Endothelial cell of umbilical vein (primary cell): ENCODE measurements around the gene CAMTA1. TPM values are rescaled to one million over a fixed set of nuclear protein-coding genes. Genes with fewer than 3 reads are reported as not detected.

ENCODE experiments used
- BruUV-seq: library from RNA; stranded (reverse); fragments of 400-500 nt; replicated peaks from 2 replicates; lab custom pipeline; 2021; lab: Mats Ljungman, UMichigan
- CTCF ChIA-PET: fragments of 300-600, 350-600 bp; sonication (Branson Sonifier 250); formaldehyde crosslinking; loops from one replicate; lab custom pipeline; 2021; ENCODE audit warnings: antibody characterized with exemption, inconsistent platforms; lab: Charles Lee
- POLR2A ChIA-PET: fragments of 300-600, 350-600 bp; sonication (Branson Sonifier 250); formaldehyde crosslinking; loops from one replicate; lab custom pipeline; 2021; ENCODE audit warnings: antibody characterized with exemption, inconsistent platforms; lab: Charles Lee
- DNase-seq: peaks from one replicate; pipeline ENCODE4 v3.0.0-alpha.2; 2011; ENCODE audit warnings: low read depth, low spot score
- FAIRE-seq: peaks from 2 replicates; lab custom pipeline; 2011; peaks lifted over from hg19 to GRCh38; lab: Jason Lieb, UNC
- H2AFZ ChIP-seq: 2 replicates; pipeline ENCODE4 v1.6.0; 2012; ENCODE audit warnings: low read depth, low read length, control low read depth, inconsistent platforms
- H3K27ac ChIP-seq: 2 replicates; pipeline ENCODE4 v1.5.1; 2011; ENCODE audit warnings: low read depth, mild to moderate bottlenecking, control low read depth, low read length, moderate library complexity; ENCODE audit not compliant: insufficient read depth
- H3K27me3 ChIP-seq, 2 experiments: 2 replicates each; pipeline versions ENCODE4 v1.6.0 to v1.6.1; 2011; ENCODE audit warnings: low read length in 2 of 2, mixed read lengths in 1 of 2; ENCODE audit not compliant: control insufficient read depth in 2 of 2, insufficient read depth in 2 of 2
- H3K36me3 ChIP-seq, 2 experiments: 2 replicates in 1 of 2; 3 replicates in 1 of 2; pipeline ENCODE4 v1.5.1; 2011; ENCODE audit warnings: low read length in 2 of 2, mild to moderate bottlenecking in 1 of 2, moderate library complexity in 1 of 2; ENCODE audit not compliant: control insufficient read depth in 2 of 2, insufficient read depth in 2 of 2; ENCODE audit errors: extremely low read depth in 1 of 2
- H3K4me1 ChIP-seq: 3 replicates; pipeline ENCODE4 v1.5.1; 2011; ENCODE audit warnings: mild to moderate bottlenecking, low read length; ENCODE audit not compliant: control insufficient read depth, insufficient read depth; ENCODE audit errors: extremely low read depth
- H3K4me2 ChIP-seq: 2 replicates; pipeline ENCODE4 v1.6.1; 2011; ENCODE audit warnings: low read length, control low read depth, mixed read lengths; ENCODE audit not compliant: insufficient read depth
- H3K4me3 ChIP-seq, 3 experiments: fragments of 200-600 bp in 1 of 3; sonication (generic), shearing (Covaris generic) in 1 of 3; replicated peaks in 1 of 3; 2 replicates each; pipeline ENCODE4 v1.5.1; 2011 to 2016; ENCODE audit warnings: control low read depth in 3 of 3, low read length in 3 of 3, mild to moderate bottlenecking in 2 of 3, inconsistent platforms in 1 of 3, low read depth in 1 of 3, moderate library complexity in 1 of 3; ENCODE audit not compliant: insufficient read depth in 1 of 3
- H3K79me2 ChIP-seq: 2 replicates; pipeline ENCODE4 v1.6.0; 2012; ENCODE audit warnings: low read length, inconsistent platforms; ENCODE audit not compliant: control insufficient read depth, insufficient read depth
- H3K9ac ChIP-seq: replicated peaks from 2 replicates; pipeline ENCODE3; 2011; ENCODE audit warnings: low read length, control low read depth; ENCODE audit not compliant: insufficient read depth; ENCODE audit errors: extremely low read depth
- H3K9me1 ChIP-seq: replicated peaks from 3 replicates; pipeline ENCODE4 v1.6.0; 2011; ENCODE audit warnings: mild to moderate bottlenecking, low read length; ENCODE audit not compliant: control insufficient read depth, insufficient read depth; ENCODE audit errors: extremely low read depth
- H3K9me3 ChIP-seq: replicated peaks from 2 replicates; pipeline ENCODE4 v1.5.1; 2012; ENCODE audit warnings: low read length, inconsistent platforms; ENCODE audit not compliant: control insufficient read depth, insufficient read depth
- H4K20me1 ChIP-seq: replicated peaks from 2 replicates; pipeline ENCODE3; 2011; ENCODE audit warnings: mild to moderate bottlenecking, low read length; ENCODE audit not compliant: control insufficient read depth, insufficient read depth; ENCODE audit errors: extremely low read depth
- CTCF ChIP-seq, 2 donors: IDR thresholded peaks; 1 replicate in 1 of 2; 2 replicates in 1 of 2; pipeline ENCODE4 v1.5.1; 2011; ENCODE audit warnings: low read length in 2 of 2, mild to moderate bottlenecking in 2 of 2, moderate library complexity in 2 of 2, control low read depth in 1 of 2, inconsistent platforms in 1 of 2, low read depth in 1 of 2; ENCODE audit not compliant: insufficient read depth in 1 of 2; ENCODE audit errors: extremely low read depth in 1 of 2
- FOS ChIP-seq: IDR thresholded peaks from 2 replicates; pipeline ENCODE4 v1.6.1; 2011; ENCODE audit warnings: mild to moderate bottlenecking, low read length, moderate library complexity, borderline replicate concordance; ENCODE audit not compliant: insufficient read depth
- GATA2 ChIP-seq: IDR thresholded peaks from 2 replicates; pipeline ENCODE4 v1.7.0; 2011; ENCODE audit warnings: low read depth, mild to moderate bottlenecking, moderate library complexity, mixed read lengths, low read length; ENCODE audit not compliant: insufficient read length, insufficient read depth
- MYC ChIP-seq: IDR thresholded peaks from one replicate; pipeline ENCODE4 v1.6.1; 2011; ENCODE audit warnings: mild to moderate bottlenecking, low read depth, low read length
- POLR2A ChIP-seq: IDR thresholded peaks from 2 replicates; pipeline ENCODE4 v1.6.1; 2012; ENCODE audit warnings: low read depth, mild to moderate bottlenecking, control low read depth, low read length
- POLR2AphosphoS5 ChIP-seq: IDR thresholded peaks from 2 replicates; pipeline ENCODE4 v1.6.1; 2012; ENCODE audit warnings: low read depth, mild to moderate bottlenecking, control low read depth, low read length, moderate library complexity; ENCODE audit not compliant: insufficient read depth
- dilution Hi-C: fragments of 300-500 bp; cut with MboI; formaldehyde crosslinking; loops from one replicate; pipeline ENCODE4 v1.15.0; 2019; ENCODE audit warnings: low sequenced_read_pairs; ENCODE audit not compliant: extremely low pct_ligation_motif_present
- intact Hi-C: fragments of 100-400 bp; cut with micrococcal nuclease; formaldehyde crosslinking; loops from one replicate; pipeline ENCODE4 v1.10.0; 2022
- polyA plus RNA-seq, 4 experiments: library from polyadenylated mRNA; depleted of rRNA in 3 of 4; stranded (reverse) in 3 of 4; unstranded in 1 of 4; fragments of >200 nt; gene quantifications; 2 replicates each; pipeline versions ENCODE4 v1.2.1 to v1.2.3, GENCODE V29; 2011 to 2012; ENCODE audit warnings: missing spikeins in 1 of 4
- total RNA-seq: library from RNA; stranded (reverse); gene quantifications from 2 replicates; pipeline ENCODE4 v1.2.3, GENCODE V29; 2021

Gene CAMTA1
- total and polyA plus RNA-seq, 2 donors (not counting 3 experiments of a cell fraction or from before 2014, with no cell fraction given) = 50.8 to 92.7 TPM

GRCh38 chr1:7267493-7267892 lies 482.2 kb downstream of the CAMTA1 start:
- intact Hi-C loops (no loop called here), dilution Hi-C loops (no loop called here)
- CTCF ChIA-PET = no interaction called here
- no peak for DNase-seq
- H3K36me3 ChIP-seq = no peaks in the 10 kb centered on the region
- BruUV-seq = no TSS peak
- H2AFZ ChIP-seq = no peak overlapping the region
- H3K27me3 ChIP-seq = no peaks in the 10 kb centered on the region
- POLR2A ChIA-PET = no interaction called here
- no peak overlapping the region for H3K4me3 ChIP-seq
- peaks cover 2% of the 10 kb centered on the region for H3K4me1 ChIP-seq
- H3K27ac ChIP-seq = no peak overlapping the region
- no peaks in the 10 kb centered on the region for H3K9me3 ChIP-seq
- no peaks in the 10 kb centered on the region for H3K79me2 ChIP-seq
- H3K9me1 ChIP-seq = no peaks in the 10 kb centered on the region
- H3K9ac ChIP-seq = no peak overlapping the region
- H3K4me2 ChIP-seq = no peak overlapping the region
- no peak for TF ChIP-seq CTCF (IDR thresholded peaks at IDR 0.05; ENCODE audit: extremely low read depth in 1 of 2, insufficient read depth in 1 of 2, low read depth in 1 of 2, low read length in 2 of 2)
- no peak for TF ChIP-seq GATA2
- TF ChIP-seq POLR2A = no peak
- peak; percentile 17 for TF ChIP-seq FOS
- TF ChIP-seq MYC = no peak
- no peak for TF ChIP-seq POLR2AphosphoS5
- no peaks in the 10 kb centered on the region for H4K20me1 ChIP-seq
- FAIRE-seq = no peak

GRCh38 chr1:7268983-7269382 lies 483.7 kb downstream of the CAMTA1 start:
- Histone ChIP-seq H4K20me1 (no peaks in the 10 kb centered on the region), H3K9me3 (no peaks in the 10 kb centered on the region), H2AFZ (no peak overlapping the region), H3K4me3 (no peak overlapping the region), H3K27me3 (no peaks in the 10 kb centered on the region), H3K79me2 (no peaks in the 10 kb centered on the region), H3K4me1 (peaks cover 2% of the 10 kb centered on the region), H3K27ac (no peak overlapping the region), H3K9ac (no peak overlapping the region), H3K36me3 (no peaks in the 10 kb centered on the region), H3K9me1 (no peaks in the 10 kb centered on the region), H3K4me2 (no peak overlapping the region)
- dilution Hi-C loops (no loop called here), intact Hi-C loops (no loop called here)
- no peak for DNase-seq
- TF ChIP-seq FOS = no peak
- POLR2A ChIA-PET = no interaction called here
- no peak for FAIRE-seq
- CTCF ChIA-PET = no interaction called here
- no TSS peak for BruUV-seq
